Central memory CD4-positive, alpha-beta T cell (primary cell): ENCODE measurements around the gene TMEM126B.
"Not testable (repeated sequence)": the region's sequence is repeated elsewhere in the genome, so short reads cannot be mapped to it uniquely, and the experiment has no call there.

ENCODE experiments used
- DNase-seq: peaks from one replicate; pipeline ENCODE4 v3.0.0; 2022
- total RNA-seq, 3 experiments: gene quantifications; one replicate each; lab custom pipeline; 2026; lab: John Stamatoyannopoulos, UW

The TMEM126B gene
- 17.9 to 43.1 (median 40.2) reads per million in 3 experiments for total RNA-seq

DNA sequence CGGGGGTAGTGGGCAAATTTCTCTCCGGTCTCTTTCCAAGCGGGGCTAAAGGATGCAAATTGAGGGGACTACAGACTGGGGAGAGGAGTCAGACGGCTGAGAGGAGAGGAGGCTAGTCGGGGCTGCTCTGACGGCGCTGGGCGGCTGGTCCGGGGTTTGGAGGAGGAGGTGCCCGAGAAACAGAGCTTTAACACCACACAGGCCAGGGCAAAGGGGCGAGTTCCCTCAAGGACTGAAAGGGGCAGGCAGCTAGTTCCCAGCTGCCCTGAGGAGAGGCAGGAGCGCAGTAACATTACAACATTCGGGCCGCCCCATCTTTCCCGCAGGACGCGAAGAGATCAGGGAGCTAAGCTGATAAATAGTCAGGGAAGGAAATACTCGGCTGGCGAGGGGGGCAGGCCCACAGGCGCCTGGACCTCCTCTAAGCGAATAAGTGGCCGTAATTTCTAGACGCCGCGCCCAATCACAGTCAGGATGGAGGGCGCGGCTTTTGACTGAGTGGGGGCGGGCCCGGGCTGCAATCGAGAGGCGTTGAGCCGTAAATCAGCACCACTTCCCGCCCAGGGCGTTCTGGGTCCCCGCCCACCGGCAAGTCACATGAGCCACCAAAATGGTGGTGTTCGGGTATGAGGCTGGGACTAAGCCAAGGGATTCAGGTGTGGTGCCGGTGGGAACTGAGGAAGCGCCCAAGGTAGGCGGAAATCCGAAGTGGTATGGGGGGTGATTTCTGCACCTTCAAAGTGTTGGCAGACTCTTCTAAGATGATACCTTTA, at the start of gene TMEM126B:
TMEM126B (plus strand) TSS at position 596 of the 773 bp plus-strand sequence; CDS start at position 611, 15 bp downstream.
- DNase-seq: peak; percentile 95

DNA sequence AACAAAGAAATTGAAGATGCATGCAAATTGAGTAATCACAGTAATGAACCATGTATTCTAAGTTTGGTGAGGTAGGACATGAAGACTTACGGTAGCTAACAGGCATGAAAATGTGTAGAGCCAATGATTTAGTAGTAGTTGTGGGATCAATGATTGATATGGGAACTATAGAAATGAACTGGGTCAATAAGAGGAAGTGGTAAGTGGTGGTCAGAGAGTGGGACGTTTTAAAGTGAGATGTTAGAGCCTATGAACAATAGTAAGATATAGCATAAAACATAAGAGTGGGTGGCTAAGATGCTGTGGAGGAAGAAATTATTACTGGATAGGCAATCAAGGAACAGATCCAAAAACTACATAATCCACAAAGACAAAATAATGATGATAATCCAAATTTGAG, 46.3 kb upstream of the TMEM126B start:
- no peak for DNase-seq

DNA sequence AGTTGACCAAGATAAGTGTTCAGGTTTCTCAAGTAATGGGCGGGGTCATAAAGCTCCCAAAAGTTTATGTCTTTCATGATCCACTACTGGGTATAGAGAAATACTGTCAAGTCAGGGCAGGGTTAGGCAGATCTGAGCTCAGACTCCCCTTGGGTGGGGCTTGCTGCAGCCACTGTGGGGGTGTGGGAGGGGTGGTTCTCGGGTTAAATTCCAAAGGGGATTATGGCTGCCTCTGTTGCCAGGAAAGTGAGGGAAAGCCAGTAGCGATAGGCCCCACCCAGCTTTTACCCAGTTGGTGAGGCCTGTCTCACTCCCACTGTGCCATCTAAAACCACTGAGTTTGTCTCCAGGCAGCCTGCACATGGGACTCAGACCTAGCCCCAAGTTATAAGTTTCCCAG, 39.0 kb upstream of the TMEM126B start:
- DNase-seq: no peak

DNA sequence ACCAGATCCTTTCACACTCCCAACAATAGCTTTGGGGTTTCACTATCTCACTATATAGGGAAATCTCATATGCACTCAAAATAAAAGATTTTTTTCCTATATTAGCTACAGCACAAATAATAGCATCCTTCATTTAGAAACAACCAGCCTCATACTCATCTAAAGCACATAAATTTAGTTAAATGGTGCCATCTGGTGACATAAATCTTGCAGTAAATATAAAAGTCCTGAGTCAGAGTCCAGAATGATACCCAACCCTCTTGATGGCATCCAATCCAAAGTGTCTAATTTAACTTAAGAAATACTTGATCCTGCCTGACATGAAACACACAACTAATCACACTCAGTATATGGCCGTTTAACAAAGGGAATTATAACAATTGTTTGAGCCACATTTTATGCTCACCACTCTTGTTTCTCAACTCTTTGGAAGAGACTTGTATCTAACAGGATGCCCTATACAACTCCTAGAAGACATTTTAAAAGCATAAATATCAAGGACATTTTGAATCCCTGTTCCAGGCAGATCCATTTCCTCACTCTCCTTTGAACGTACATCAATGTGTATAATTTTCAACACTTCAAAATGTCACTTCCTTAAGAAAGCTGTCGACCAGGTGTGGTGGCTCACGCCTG, 37.4 kb upstream of the TMEM126B start:
- no peak for DNase-seq

DNA sequence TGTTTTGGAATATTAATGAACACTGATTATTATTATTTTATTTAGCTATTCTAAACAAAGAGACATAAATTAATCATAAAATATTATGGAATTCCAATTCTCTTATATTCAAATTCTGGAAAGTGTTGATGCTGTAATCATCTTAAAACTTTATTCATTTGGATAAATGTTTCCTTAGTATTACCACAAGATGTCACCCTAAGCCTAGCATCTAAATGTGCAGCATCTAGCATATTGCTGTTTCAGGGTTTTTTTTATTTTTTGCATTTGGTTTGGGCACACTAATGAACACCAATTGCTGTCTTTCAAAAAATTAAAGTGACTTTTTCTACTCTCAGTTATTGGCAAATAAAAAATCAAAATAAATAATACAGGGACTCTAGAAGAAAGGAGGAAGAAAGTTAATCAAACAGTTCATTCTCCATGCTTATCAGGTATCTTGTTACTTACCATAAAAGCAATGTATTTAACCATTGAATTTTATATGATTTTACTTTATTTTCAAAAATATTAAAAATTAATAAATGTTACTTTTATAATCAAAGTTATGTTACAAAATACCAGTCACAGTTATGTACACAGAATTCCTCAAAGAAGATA, 33.0 kb upstream of the TMEM126B start:
- peak; percentile 48 for DNase-seq

DNA sequence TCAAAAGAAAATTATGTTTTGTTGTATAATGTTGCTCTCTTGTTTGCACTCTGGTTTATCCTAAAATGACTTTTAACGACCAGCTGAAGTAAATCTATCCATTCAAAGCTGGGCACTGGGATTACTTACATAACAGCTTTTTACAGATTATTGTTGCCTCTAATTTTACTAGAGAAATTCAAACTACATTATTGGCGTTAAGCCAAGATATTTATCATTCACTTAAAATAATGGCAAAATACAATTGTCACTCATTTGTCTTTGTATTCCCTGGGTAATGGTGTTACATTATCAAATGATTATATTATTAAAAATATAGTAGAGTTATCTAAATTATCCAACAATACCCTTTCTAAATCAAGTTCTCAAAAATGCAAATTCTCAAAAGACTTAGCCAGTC, 31.5 kb upstream of the TMEM126B start:
- no peak for DNase-seq

DNA sequence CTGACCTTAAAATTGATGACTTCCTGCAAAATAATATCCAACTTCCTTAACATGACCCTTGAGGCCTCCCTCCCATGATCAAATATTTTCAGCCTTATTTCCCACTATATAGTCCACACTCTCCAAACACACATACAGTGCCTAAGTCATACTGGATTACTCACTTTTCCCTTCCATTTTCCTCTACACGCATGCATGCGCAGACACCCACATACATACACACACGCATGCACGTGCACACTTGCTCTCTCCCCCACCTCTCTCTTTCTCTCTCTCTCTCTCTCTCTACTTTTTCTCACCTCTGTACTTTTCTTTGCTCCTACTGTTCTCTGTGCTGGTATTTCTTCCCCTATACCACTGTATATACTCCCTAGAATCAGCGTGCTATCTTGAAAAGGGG, 29.3 kb upstream of the TMEM126B start:
- no peak for DNase-seq

DNA sequence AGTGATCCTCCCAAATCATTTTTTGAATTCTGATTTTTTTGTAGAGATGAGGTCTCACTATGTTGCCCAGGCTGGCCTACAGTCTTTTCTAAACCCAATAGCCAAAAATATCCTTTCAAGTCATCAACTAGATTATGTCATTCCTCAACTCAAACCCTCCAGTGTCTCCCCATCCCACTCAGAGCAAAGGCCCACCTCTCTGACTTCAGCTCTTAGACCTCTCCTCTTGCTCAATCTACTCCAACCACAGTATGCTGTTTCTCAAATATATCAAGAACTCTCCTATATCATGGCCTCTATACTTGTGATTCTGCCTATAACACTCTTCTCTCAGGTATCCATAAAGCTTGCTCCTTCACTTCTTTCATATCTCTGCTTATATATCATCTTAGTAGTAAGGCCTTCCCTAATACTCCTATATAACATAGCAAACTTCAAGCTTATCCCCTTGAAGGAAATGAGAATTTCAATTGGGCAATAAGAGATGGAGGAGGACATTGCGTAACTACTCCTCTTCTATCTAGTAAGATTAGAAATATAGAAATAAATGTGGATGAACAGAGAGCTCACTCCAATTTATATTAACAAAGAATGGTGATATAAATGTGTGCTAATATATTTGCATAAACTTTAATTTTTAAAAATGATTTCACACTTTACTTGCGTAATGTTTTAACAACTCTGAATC, 25.7 kb upstream of the TMEM126B start:
- no peak for DNase-seq

DNA sequence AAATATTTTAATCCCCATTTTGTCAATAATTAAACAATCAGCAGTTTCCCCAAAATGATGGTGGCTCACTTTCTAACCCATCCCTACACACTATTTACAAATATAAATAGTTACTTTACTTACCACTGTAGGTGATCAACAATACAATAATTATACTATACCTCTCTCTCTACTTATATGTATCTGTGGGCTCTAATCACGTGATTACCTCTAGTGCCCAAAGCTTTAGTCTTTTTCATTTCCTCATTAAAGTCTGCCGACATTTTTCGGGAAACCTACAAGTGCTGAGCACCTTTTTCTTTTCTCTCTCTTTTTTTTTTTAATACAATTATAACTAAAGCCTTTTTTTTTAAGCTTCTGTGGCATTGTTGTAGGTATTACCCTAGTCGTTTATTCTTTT, 25.2 kb upstream of the TMEM126B start:
- DNase-seq: no peak

DNA sequence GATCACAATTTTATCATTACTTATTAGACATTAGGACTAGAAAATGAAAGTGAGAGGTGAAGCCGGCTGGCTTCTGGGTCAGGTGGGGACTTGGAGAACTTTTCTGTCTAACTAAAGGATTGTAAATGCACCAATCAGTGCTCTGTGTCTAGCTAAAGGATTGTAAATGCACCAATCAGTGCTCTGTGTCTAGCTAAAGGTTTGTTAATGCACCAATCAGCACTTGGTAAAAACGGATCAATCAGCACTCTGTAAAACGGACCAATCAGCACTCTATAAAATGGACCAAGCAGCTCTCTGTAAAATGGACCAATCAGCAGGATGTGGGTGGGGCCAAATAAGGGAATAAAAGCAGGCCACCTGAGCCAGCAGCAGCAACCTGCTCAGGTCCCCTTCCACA, 22.2 kb upstream of the TMEM126B start:
- DNase-seq: not testable (repeated sequence)

DNA sequence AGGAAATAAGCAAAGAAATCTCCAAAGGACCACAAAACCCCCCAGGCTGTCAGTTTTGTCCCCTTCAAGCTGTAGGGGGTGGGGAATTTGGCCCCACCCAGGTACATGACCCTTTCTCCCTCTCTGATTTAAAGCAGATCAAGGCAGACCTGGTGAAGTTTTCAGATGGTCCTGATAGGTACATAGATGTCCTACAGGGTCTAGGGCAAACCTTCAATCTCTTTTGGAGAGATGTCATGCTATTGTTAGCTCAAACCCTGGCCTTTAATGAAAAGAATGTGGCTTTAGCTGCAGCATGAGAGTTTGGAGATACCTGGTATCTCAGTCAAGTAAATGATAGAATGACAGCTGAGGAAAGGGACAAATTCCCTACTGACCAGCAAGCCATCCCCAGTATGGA, 19.8 kb upstream of the TMEM126B start:
- not testable (repeated sequence) for DNase-seq

DNA sequence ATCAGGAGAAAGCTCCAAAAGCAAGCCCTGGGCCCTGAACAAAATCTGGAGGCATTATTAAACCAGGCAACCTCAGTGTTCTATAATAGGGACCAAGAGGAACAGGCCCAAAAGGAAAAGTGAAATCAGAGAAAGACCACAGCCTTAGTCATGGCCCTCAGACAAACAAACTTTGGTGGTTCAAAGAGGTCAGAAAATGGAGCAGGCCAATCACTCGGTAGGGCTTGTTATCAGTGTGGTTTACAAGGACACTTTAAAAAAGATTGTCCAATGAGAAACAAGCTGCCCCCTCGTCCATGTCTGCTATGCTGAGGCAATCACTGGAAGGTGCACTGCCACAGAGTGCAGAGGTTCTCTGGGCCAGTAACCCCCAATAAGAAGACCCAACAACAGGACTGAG, 19.1 kb upstream of the TMEM126B start:
- not testable (repeated sequence) for DNase-seq

DNA sequence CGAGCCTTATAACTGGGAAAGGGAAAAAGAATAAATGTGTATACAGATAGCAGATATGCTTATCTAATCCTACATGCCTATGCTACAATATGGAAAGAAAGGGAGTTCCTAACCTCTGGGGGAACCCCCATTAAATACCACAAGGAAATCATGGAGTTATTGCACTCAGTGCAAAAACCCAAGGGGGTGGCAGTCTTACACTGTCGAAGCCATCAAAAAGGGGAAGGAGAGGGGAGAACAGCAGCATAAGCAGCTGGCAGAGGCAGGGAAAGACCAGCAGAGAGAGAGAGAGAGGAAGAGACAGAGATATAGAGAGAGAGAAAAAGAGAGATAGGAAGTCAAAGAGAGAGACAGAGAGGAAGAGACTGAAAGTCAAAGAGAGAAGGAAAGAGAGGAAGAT, 16.8 kb upstream of the TMEM126B start:
- DNase-seq: not testable (repeated sequence)

DNA sequence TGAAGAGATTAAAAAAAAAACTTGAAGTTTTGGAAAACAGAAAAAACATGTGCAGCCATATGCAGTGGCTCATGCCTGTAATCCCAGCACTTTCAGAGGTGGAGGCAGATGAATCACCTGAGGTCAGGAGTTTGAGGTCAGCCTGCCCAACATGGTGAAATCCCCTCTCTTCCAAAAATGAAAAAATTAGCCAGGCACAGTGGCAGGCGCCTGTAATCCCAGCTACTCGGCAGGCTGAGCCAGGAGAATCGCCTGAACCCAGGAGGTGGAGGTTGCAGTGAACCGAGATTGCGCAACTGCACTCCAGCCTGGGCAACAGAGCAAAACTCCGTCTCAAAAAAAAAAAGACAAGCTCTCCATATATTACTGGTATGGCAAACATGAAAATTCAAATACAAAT, 8.9 kb upstream of the TMEM126B start:
- DNase-seq: no peak

DNA sequence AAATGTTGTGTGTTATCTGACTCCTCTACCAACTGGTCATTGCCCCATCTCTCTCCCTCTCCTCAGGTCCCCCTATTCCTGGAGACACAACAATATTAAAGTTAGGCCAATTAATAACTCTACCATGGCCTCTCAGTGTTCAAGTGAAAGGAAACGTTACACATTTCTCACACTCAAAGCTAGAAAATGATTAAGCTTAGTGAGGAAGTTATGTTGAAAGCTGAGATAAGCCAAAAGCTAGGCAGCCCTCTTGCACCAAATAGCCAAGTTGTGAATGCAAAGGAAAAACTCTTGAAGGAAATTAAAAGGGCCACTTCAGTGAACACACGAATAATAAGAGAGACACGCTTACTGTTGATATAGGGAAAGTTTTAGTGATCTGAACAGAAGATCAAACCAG, 8.1 kb upstream of the TMEM126B start:
- DNase-seq: no peak

DNA sequence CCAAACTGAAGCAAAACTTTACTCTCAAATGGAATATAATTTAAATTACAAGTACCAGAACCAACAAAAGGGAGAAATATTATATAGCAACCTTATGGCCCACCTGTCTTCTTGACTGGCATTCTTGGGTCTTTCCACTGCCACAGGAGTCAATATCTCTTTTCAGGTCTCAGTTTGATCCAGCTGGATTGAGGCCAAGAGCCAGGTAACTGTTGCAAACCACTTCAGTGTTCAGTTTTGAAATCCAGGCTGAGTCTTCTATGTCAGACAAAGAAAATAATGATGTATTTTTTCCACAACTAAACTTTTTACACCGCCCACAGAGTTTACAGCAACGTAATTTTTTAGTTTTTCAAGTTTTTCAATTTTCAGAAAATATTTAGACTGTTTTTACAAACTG, 1.9 kb upstream of the TMEM126B start:
- no peak for DNase-seq

DNA sequence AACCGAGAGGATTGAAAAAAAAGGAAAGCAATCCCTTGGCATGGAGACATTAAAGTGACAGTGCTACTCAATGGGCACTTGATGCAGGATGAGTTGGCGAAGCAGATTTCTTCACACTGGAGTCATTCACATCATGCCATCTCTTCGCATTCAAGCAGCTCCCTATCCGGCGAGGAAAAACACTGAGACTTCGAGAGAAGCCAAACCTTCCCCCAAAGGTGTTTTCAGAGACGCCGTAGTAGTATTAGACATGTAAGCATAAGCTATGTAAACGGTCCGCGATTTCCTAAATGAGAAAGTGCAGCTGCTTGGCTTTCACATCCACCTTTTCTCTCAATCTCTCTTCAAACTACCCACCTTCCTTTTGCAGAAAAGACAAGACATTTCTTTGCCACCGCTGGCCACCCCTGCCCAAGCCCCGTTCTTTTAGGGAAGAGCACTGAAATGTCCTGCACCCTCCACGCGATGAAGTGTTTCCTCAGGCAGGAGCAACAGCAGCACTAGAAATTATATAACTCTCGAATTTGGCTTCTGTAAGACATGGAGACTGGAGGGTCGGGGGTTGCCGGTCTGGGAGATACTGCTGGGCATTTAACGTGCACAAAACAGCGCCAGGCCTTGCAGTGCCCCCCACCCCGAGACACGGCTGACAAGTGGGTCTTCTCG, 928 bp upstream of the TMEM126B start, which contains the start of gene DLG2:
DLG2 (minus strand) TSS at position 13 of the 666 bp plus-strand sequence.
- DNase-seq: no peak

DNA sequence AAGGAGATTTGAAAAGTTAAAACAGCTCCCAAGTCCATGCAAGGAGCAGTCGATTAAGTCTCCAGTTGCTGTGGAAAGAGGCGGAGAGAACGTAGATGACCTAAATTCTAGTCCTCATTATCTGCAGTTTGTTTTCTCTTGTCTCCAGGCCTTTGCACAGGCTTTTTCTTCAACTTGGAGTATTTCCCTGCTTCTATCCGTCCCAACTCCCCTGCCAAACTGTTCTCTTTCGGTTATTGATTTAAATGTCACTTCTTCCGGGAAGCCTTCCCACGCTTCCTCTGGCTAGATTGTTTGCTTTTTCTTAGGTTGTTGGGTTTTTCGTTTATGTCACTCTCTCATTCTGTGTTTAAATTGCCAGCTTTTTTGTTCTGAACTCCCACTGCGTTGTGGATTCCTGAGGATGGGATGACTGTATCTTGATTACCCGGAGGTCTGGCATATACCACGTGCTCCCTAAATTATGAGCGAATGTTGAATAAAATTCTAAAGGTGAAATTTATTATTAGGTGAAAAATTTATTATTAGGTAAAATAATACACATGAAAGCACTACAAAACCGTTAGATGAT, 463 bp downstream of the TMEM126B start:
- no peak for DNase-seq

DNA sequence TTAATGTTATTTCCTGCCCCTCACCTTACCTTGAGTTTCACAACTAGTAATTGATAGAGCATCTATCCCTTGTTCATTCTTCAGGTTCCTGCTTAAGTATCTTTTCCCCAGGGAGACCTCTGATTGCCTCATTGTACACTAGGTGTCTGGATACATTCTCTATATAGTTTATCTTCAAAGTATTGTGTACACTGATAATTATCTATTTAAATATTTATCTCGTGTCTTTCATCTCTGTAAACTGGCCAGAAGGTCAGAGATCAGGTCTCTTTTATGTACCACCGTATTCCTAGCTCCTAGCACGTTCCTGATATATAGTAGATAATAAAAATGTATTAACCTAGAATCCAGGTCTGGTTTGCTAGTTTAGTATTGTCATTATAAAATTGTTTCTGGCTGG, 6.4 kb downstream of the TMEM126B start:
- DNase-seq: no peak

DNA sequence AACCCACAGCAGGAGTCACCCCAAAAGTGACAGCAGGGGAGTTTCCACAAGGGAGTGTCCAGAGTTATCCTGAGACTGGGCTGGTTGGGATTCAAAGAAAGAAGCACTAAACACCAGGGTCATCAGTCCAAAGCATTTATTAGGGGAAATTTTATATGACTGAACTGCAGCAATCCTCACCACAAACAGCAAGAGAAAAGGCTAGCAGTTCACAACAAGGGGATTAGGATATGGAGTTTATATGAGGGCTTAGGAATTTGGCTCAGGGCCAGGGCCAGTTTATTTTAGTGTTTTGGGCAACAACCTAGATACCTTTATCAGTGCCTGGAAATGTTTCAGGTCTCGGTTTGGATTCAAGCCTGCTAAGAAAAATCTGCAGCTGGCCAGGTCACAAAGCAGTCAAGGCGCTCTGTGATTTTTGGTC, 14.8 kb downstream of the TMEM126B start:
- no peak for DNase-seq

DNA sequence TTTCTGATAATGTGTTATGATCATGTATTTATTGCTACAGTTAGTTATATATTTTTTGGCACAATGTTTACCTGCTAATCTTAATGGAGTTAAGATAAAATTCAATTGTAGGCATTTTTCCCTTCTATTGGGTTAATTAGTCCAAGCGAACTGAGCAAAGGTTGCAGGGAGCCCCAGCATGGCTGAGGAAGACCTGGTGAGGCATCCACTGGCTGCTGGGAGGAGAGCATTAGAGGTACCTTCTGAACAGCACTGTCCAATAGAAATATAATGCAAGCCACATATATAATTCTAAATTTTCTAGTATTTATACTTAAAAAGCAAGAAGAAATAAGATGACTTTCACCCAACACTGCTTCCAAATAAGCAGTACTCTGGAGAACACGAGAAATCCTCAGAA, 18.7 kb downstream of the TMEM126B start:
- no peak for DNase-seq

DNA sequence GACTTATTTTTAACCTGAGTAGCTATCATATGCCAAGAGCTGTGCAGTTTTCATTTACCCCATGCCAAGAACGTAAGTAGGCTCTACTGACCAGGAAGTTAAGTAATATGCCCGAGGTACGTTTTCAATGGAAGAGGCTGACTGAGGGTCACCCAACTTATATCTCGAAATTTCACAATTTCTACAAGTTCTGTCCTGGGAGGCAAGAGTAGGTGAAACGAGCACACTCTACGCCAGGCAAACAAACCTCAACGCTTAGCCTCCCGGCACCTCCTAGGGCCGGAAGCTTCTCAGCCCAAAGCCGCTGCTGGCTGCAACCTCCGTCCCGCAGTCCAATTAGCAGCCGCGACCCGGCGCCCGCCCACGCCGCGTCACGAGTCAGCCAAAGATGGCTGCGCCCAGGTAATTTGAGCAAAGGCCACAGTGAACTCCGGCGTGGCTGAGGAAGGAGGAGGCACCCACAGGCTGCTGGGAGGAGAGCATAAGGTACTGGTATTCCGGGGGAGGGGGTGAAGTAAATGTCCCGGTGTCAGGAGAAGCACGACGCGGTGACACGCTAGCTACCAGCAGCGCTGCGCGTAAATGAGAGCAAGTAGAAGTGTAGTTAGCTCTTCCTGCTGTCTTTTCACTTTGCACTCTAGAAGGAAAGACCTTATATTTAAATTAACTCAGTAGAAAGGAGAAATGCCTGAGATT, 19.4 kb downstream of the TMEM126B start, which contains the start of gene TMEM126A:
TMEM126A (plus strand) TSS at position 364 of the 696 bp plus-strand sequence. CDS start 2,289 bp downstream, outside the sequence.
- peak; percentile 90 for DNase-seq
